DMS53 treated with DMSO at 0.1 percent for 48 hours (cell line): Measurements from ENCODE around the gene PATJ.
"Not testable (repeated sequence)": the region's sequence is repeated elsewhere in the genome, so short reads cannot be mapped to it uniquely, and the experiment has no call there.

Experiments used
- DNase-seq: peaks from one replicate; lab custom pipeline; 2025; ENCODE audit not compliant: unreplicated experiment; lab: John Stamatoyannopoulos, UW

The PATJ gene

GRCh38 chr1:61741711-61742619, at the start of gene PATJ:
TSS of gene PATJ (plus strand) at chr1:61742480. CDS start at chr1:61762893, 20,413 bp downstream.
- peak; percentile 99 for DNase-seq

- no peak for DNase-seq
Observed at GRCh38 chr1:61699911-61700851, 42.1 kb upstream of the PATJ start.

- DNase-seq = no peak
Observed at GRCh38 chr1:61708953-61709907, 33.0 kb upstream of the PATJ start.

- no peak for DNase-seq
Observed at GRCh38 chr1:61709908-61710289, 32.4 kb upstream of the PATJ start.

- DNase-seq = peak; percentile 27
Observed at GRCh38 chr1:61711257-61711656, 31.0 kb upstream of the PATJ start.

- no peak for DNase-seq
Observed at GRCh38 chr1:61711969-61712368, 30.3 kb upstream of the PATJ start.

GRCh38 chr1:61718996-61719663, 23.1 kb upstream of the PATJ start:
- not testable (repeated sequence) for DNase-seq

GRCh38 chr1:61724506-61724812, 17.8 kb upstream of the PATJ start:
- DNase-seq = no peak

- DNase-seq = peak; percentile 94
Observed at GRCh38 chr1:61724813-61725694, 17.2 kb upstream of the PATJ start, which contains the start of gene TM2D1. TSS of gene TM2D1 (minus strand) at chr1:61725141. CDS start at chr1:61725120, 21 bp downstream.

GRCh38 chr1:61727544-61727943, 14.7 kb upstream of the PATJ start:
- no peak for DNase-seq

- DNase-seq = not testable (repeated sequence)
Observed at GRCh38 chr1:61730679-61731078, 11.6 kb upstream of the PATJ start.

- no peak for DNase-seq
Observed at GRCh38 chr1:61732726-61733125, 9.6 kb upstream of the PATJ start.

- DNase-seq = no peak
Observed at GRCh38 chr1:61740751-61741700, 1.3 kb upstream of the PATJ start.

- DNase-seq = peak; percentile 47
Observed at GRCh38 chr1:61742620-61743430, 545 bp downstream of the PATJ start.

- DNase-seq = no peak
Observed at GRCh38 chr1:61743431-61743705, 1.1 kb downstream of the PATJ start.

- no peak for DNase-seq
Observed at GRCh38 chr1:61743716-61744580, 1.7 kb downstream of the PATJ start.
